KOPT-K1 (cell line): ENCODE results near the gene EGFL8.
"Not testable (repeated sequence)": the region's sequence is repeated elsewhere in the genome, so short reads cannot be mapped to it uniquely, and the experiment has no call there.

ENCODE experiments used
- H3K27ac ChIP-seq: fragments of 200-600 bp; sonication (generic); 2 replicates; pipeline ENCODE4 v1.5.1; 2016; ENCODE audit warnings: antibody characterized with exemption, mild to moderate bottlenecking, low read depth, low read length; ENCODE audit not compliant: poor library complexity, severe bottlenecking
- H3K36me3 ChIP-seq: fragments of 200-600 bp; sonication (generic); 2 replicates; pipeline ENCODE4 v1.5.1; 2017; ENCODE audit warnings: antibody characterized with exemption, mild to moderate bottlenecking, low read length, moderate library complexity; ENCODE audit not compliant: insufficient read depth
- H3K9me3 ChIP-seq: fragments of 200-600 bp; sonication (generic); 2 replicates; pipeline ENCODE4 v1.5.1; 2017; ENCODE audit warnings: antibody characterized with exemption, low read length, mild to moderate bottlenecking; ENCODE audit not compliant: insufficient read depth, poor library complexity, severe bottlenecking

EGFL8 gene

GRCh38 chr6:32181915-32182529 lies 17.6 kb downstream of the EGFL8 start:
- H3K36me3 ChIP-seq, result peaks cover 65% of the 10 kb centered on the region
- H3K9me3 ChIP-seq, result no peaks in the 10 kb centered on the region
- H3K27ac ChIP-seq, result no peak overlapping the region

- H3K9me3 ChIP-seq, result no peaks in the 10 kb centered on the region
- H3K27ac ChIP-seq, result no peak overlapping the region
- peaks cover 70% of the 10 kb centered on the region for H3K36me3 ChIP-seq
Observed at GRCh38 chr6:32182555-32182981, 18.2 kb downstream of the EGFL8 start.

GRCh38 chr6:32183030-32183429 lies 18.6 kb downstream of the EGFL8 start:
- Histone ChIP-seq H3K27ac (no peak overlapping the region), H3K9me3 (no peaks in the 10 kb centered on the region), H3K36me3 (peaks cover 75% of the 10 kb centered on the region)

DNA sequence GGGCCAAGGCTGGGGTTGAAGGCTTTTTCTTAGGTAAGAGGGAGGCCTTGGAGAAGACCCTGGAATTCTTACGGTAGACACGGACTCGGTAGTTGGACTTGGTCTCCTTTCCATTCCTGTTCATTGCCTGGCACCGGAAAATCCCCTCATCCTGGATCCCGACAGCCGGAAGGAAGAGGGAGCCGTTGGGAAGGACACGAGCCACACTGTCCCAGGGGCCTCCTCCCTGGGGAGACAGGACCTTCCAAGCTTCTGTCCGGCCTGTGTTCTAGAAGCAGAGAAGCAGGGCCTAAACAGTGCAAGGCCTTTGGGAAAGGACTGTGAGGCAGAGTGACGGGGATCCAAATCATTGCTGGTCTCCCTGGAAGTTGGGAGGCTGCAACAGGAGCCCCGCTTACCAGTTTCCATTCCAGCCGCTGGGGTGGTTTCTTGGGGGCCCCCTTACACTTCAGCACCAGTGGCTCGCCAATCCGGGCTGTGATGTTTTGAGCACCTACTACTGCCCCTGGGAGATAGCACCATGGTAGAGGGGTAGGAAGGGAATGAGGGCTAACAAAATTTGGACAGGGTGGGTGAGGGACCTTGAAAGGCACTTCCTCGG lies 19.2 kb downstream of the EGFL8 start:
- no peaks in the 10 kb centered on the region for H3K9me3 ChIP-seq
- peaks cover 78% of the 10 kb centered on the region for H3K36me3 ChIP-seq
- H3K27ac ChIP-seq, result no peak overlapping the region

DNA sequence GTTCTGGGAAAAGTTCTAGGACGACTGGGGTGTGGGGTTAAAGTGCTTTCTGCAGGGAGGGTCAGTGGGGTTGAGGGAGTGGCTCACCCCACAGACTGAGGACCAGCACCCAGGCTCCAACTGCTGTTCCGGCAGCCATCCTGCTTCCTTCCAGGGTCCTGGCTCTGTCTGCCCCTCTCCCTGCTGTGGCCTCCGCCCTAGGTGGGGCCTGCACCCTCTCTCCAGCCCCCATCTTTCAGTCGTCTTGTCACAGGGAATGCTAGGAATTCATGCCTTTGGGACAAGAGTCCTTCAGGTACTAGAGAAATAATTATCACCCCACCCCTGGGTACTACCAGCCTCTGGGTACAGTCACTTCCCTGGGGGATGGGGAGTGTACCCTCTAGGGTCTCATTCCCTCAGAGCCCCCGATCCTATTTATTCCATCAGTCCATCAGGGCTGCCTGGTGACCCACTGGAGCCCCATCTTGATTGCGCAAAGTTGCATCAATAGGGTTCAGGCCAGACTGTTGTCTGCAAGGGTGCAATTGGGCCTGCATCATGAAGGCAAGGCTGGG lies 19.8 kb downstream of the EGFL8 start, which contains the start of gene AGER:
Gene AGER, minus strand, starts transcription at position 170 of the 557 bp plus-strand sequence. Its CDS starts 31 bp downstream, at position 139.
- H3K9me3 ChIP-seq, result no peaks in the 10 kb centered on the region
- H3K36me3 ChIP-seq, result peaks cover 78% of the 10 kb centered on the region
- no peak within 1 kb of the TSS for H3K27ac ChIP-seq

GRCh38 chr6:32185681-32186131 lies 21.3 kb downstream of the EGFL8 start:
- H3K27ac ChIP-seq, H3K9me3 ChIP-seq: not testable (repeated sequence)
- peaks cover 67% of the 10 kb centered on the region for H3K36me3 ChIP-seq

DNA sequence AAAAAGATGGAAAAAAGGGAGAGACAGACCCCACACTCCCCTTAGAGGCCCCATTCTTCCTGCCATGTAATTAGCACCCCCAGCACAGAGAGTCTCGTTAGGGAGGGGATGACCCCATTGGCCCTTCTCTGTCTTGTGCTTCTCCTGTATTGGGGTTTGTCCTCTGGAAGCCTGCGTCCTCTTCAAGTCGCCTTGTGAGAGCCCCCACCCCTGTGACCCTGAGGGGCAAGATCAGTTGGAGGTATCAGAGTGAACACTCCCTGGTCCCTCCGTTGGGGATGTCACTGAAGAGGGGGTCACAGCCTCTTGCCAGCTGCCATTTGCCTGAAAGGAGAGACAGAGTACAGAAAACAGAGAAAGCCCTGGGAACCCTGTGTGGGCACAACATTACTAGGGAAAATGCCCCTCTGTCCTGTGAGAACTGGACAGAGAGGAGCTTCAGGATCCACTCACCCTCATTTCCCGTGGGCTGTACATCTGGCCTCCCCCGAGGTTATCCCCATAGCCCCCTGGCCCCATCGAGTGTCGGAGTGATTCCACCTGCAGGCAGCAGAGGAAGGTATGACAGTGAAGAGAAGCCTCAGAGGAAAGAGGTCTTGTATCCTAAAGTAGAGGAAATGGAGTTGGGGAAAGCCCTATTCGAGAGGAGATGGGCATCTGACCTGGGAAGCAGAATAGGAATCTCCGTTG lies 21.9 kb downstream of the EGFL8 start:
- peaks cover 61% of the 10 kb centered on the region for H3K36me3 ChIP-seq
- H3K27ac ChIP-seq, result peak overlapping the region; percentile 28
- not testable (repeated sequence) for H3K9me3 ChIP-seq

DNA sequence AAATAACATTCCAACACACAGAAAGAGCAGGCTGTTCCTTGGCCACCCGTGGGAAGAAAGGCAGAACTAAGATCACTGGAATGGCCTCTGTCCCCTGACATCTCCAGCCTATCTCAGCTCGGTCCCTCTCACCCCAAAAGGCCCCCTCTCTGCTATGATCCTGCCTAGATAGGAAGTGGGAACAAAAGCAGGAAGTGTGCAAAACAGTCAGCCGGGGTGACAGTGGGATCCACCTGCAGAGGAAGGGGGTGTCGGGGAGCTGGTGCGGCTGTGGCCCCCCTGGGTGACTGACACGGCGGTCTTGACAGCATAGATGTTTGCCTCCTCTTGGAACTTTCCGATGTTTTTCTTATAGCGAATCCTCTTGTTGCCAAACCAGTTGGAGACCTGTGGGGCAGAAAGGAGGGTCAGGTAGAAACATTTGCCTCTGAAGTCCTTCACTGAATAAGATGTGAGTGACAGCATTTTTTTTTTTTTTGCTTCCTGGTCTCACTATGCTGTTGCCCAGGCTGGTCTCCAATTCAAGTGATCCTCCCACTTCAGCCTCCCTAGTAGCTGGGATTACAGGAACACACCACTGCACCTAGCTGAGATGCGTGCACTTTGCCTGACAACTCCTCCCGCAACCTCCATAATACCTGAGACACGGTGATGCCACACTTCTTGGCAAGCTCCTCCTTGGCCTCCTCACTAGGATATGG lies 22.8 kb downstream of the EGFL8 start:
- Histone ChIP-seq H3K27ac (peak overlapping the region; percentile 28), H3K36me3 (peaks cover 53% of the 10 kb centered on the region)

DNA sequence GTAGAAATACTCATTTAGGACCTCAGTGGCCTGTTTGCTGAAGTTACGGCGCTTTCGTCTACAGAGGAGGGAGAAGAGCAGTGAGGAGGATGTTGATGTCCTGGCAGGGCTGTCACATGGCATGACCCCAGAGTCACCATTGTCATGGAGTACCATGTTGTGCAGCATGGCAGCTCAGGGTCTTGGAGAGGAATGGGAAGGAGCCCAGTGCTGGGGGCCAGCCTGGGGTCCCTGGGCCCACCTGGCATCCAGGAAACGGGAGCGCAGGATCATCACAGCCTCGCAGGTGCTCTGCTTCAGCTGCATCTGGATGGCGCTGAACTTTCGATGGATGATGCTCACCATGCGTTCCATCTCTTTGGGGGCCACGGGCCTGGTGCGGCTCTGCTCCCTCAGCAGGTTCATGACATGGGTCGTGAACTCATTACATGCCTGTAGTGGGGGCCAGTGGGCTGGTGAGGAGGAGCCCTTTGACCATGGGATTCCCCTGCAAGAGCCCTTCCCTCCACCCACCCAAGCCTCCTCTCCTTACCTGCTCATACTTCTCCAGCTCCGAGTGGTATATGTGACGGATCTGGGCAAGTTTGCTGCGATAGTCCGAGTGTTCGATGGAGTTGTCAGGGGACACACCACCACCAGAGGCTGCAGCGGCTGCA lies 23.5 kb downstream of the EGFL8 start:
- Histone ChIP-seq H3K36me3 (peaks cover 46% of the 10 kb centered on the region), H3K27ac (peak overlapping the region; percentile 28)
- not testable (repeated sequence) for H3K9me3 ChIP-seq

More for the DNA sequence above, 22.8 kb downstream of the EGFL8 start:
- no peaks in the 10 kb centered on the region for H3K9me3 ChIP-seq

DNA sequence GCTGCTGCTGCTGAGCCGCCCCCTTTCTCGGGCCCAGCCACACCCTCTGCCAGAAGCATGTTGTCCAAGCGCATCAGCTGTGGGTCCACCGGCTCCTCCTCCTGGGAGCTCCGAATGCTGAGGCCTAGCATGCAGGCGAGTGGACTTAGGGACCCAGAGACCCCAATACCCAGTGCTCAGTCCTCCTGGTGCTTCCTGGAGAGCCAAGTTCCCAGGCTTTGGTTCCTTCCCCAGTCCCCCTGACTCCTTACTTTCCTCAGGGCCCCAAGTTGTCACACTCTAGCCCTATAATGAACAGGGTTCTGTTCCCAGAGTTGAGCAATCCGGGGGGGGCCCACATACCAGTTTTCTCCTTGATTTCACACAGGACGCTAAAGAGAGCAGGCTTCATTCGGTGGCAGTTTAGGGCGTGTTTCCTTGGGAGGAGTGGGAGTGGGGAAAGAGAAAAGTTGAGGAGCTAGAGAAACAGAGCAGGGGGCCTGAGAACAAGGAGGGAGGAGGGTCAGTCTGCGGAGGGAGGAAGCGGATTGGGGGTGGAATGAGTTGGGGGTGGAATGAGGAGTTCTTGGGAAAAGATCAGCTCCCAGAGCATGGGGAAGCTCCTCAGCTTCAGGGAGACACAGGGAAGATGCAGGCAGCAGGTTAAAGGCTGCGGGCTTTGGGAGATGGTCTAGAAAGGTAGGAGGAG lies 24.1 kb downstream of the EGFL8 start:
- H3K27ac ChIP-seq, result peak overlapping the region; percentile 98
- H3K9me3 ChIP-seq, result no peaks in the 10 kb centered on the region
- peaks cover 39% of the 10 kb centered on the region for H3K36me3 ChIP-seq

- H3K9me3 ChIP-seq, result no peaks in the 10 kb centered on the region
- H3K27ac ChIP-seq, result peak overlapping the region; percentile 98
- peaks cover 32% of the 10 kb centered on the region for H3K36me3 ChIP-seq
Observed at GRCh38 chr6:32189069-32189741, 24.8 kb downstream of the EGFL8 start.

- peaks cover 29% of the 10 kb centered on the region for H3K36me3 ChIP-seq
- peak overlapping the region; percentile 98 for H3K27ac ChIP-seq
- H3K9me3 ChIP-seq, result no peaks in the 10 kb centered on the region
Observed at GRCh38 chr6:32189742-32190053, 25.3 kb downstream of the EGFL8 start.

DNA sequence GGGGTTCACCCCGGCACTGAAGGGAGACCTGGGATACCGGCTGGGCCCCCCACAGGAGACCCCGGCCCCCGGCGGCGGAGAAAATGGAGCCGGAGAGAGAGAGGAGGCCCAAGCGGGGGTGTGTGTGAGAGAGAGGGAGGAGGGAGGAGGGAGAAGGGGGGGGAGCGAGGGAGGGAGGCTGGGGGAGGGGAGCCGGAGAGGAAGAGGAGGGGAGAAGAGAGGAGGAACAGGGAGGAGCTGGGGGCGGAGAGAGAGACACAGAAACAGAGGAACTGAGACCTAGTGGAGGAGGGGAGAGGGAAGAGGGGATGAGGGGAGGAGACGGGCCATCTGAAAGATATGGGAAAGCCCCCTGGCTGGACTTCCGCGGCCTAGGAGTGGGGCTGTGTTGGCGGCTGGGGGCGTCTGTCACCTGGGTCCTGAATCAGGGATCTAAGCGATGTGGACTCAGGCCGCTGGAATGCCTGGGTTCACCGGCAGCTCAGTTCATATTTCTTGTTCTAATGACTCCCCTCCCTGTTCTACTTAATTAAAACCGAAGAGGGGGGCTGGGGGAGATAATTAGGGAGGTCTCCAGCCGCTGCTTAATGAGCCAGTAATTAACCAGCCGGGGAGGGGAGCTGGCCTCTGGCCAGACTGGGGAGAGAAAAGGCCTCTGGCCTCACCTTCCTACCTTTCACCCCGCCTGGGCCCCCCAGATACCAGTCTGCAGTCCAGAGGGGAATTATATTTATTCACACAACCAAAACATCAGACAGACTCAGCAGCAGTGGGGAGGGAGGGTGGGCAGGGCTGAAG lies 25.9 kb downstream of the EGFL8 start, which contains the start of gene PBX2:
Gene PBX2, minus strand, starts transcription at position 149 of the 798 bp plus-strand sequence. CDS start 287 bp downstream, outside the sequence.
- H3K27ac ChIP-seq, result peak within 1 kb of the TSS; percentile 98
- H3K36me3 ChIP-seq, result peaks cover 29% of the 10 kb centered on the region
- H3K9me3 ChIP-seq, result no peaks in the 10 kb centered on the region
